DOHH2 (cell line): Measurements from ENCODE around the gene CHCHD3.

Experiments used
- EZH2phosphoT487 ChIP-seq: fragments of 200-600 bp; sonication (generic); IDR thresholded peaks from 2 replicates; pipeline ENCODE4 v1.6.1; 2017; ENCODE audit warnings: borderline replicate concordance, mild to moderate bottlenecking, antibody characterized with exemption, low read length, moderate library complexity, mixed read lengths
- TF ChIP-seq, protein P1 (sequence below): fragments of 200-600 bp; sonication (generic); IDR thresholded peaks from one replicate; pipeline ENCODE4 v1.5.1; 2014; ENCODE audit warnings: antibody characterized with exemption, mild to moderate bottlenecking, low read depth, low read length; ENCODE audit not compliant: poor library complexity, severe bottlenecking

DNA sequence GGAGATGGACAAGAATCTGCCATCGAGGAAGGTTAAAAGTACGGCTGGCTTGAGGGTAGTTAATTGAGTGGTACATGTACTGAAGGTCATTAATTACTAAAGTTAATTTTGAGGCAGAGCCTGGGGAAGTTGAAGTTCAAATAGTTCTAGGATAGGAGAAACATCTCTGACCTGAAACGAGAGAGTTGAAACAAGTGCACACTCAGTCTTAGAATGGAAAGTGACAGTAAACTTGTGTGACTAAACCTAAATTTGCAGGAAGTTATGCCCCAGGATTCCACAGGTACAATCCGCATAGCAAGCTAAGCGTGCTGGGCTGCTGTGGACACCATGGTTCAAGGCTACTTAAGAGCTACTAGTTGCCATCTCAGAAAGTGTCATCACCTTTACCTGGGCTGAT, 209.9 kb downstream of the CHCHD3 start:
- TF ChIP-seq, protein P1, sequence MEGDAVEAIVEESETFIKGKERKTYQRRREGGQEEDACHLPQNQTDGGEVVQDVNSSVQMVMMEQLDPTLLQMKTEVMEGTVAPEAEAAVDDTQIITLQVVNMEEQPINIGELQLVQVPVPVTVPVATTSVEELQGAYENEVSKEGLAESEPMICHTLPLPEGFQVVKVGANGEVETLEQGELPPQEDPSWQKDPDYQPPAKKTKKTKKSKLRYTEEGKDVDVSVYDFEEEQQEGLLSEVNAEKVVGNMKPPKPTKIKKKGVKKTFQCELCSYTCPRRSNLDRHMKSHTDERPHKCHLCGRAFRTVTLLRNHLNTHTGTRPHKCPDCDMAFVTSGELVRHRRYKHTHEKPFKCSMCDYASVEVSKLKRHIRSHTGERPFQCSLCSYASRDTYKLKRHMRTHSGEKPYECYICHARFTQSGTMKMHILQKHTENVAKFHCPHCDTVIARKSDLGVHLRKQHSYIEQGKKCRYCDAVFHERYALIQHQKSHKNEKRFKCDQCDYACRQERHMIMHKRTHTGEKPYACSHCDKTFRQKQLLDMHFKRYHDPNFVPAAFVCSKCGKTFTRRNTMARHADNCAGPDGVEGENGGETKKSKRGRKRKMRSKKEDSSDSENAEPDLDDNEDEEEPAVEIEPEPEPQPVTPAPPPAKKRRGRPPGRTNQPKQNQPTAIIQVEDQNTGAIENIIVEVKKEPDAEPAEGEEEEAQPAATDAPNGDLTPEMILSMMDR, result no peak
- TF ChIP-seq EZH2phosphoT487, result no peak
